Transverse colon (tissue), 4 donors: ENCODE results near the gene HCRTR1. TPM values are rescaled to one million over a fixed set of nuclear protein-coding genes. Genes with fewer than 3 reads are reported as not detected.

Experiments used
- DNase-seq: peaks from one replicate; pipeline ENCODE4 v3.0.0-alpha.2; 2019
- H3K27ac ChIP-seq, 4 donors: fragments of 200-600 bp; sonication (generic); 2 replicates each; pipeline ENCODE4 v1.5.1; 2016 to 2018; ENCODE audit warnings: inconsistent platforms in 4 of 4
- H3K27me3 ChIP-seq: fragments of 200-600 bp; sonication (generic); 2 replicates; pipeline ENCODE4 v1.5.1; 2017; ENCODE audit warnings: inconsistent platforms
- H3K36me3 ChIP-seq, 4 donors: fragments of 200-600 bp; sonication (generic); 2 replicates each; pipeline ENCODE4 v1.5.1; 2017 to 2019; ENCODE audit warnings: inconsistent platforms in 4 of 4
- H3K4me1 ChIP-seq, 4 donors: fragments of 200-600 bp; sonication (generic); 2 replicates each; pipeline ENCODE4 v1.5.1; 2017 to 2020; ENCODE audit warnings: inconsistent platforms in 4 of 4
- H3K4me3 ChIP-seq, 4 donors: fragments of 200-600 bp; sonication (generic); 1 replicate in 1 of 4; 2 replicates in 3 of 4; pipeline versions ENCODE4 v1.5.1 to v1.6.1; 2017 to 2019; ENCODE audit warnings: inconsistent platforms in 4 of 4
- H3K9me3 ChIP-seq, 2 donors: fragments of 200-600 bp; sonication (generic); 2 replicates each; pipeline ENCODE4 v1.5.1; 2017 to 2019; ENCODE audit warnings: inconsistent platforms in 2 of 2
- CTCF ChIP-seq, 5 experiments: fragments of 200-600 bp in 3 of 5; fragments of 450-650 bp in 2 of 5; sonication (generic) in 3 of 5; IDR thresholded peaks; 1 replicate in 2 of 5; 2 replicates in 3 of 5; pipeline ENCODE4 v1.5.1; 2016 to 2017; ENCODE audit warnings: antibody characterized with exemption in 5 of 5, inconsistent platforms in 3 of 5, mild to moderate bottlenecking in 2 of 5, moderate library complexity in 1 of 5
- EP300 ChIP-seq: sonication (generic); formaldehyde crosslinking; IDR thresholded peaks from one replicate; pipeline ENCODE4 v1.6.1; 2017; ENCODE audit warnings: antibody characterized with exemption, low read depth
- POLR2A ChIP-seq: fragments of 450-650 bp; IDR thresholded peaks from one replicate; pipeline ENCODE4 v1.6.1; 2016; ENCODE audit warnings: antibody characterized with exemption, mild to moderate bottlenecking, moderate library complexity
- POLR2AphosphoS5 ChIP-seq, 3 donors: sonication (generic); formaldehyde crosslinking; IDR thresholded peaks; one replicate each; pipeline ENCODE4 v1.6.1; 2016; ENCODE audit warnings: antibody characterized with exemption in 3 of 3
- WGBS, 2 donors: methylation state at CpG; one replicate each; pipeline ENCODE4 v1.1.5; 2018; ENCODE audit warnings: low coverage in 1 of 2; 5-methylcytosine and 5-hydroxymethylcytosine counted together
- in situ Hi-C, 4 donors: fragments of 200-750 bp; cut with MboI; loops; one replicate each; pipeline versions ENCODE4 v1.15.0 to v1.15.1; 2017; ENCODE audit warnings: low sequenced_read_pairs in 3 of 4, low pct_ligation_motif_present in 1 of 4, low pct_unique_long_range_greater_than_20kb in 1 of 4
- intact Hi-C: fragments of 100-400 bp; cut with DNase I; formaldehyde crosslinking; loops from one replicate; pipeline ENCODE4 v1.15.1; 2023; ENCODE audit warnings: low total_unique reads
- total RNA-seq, 4 donors: library from RNA; depleted of rRNA; stranded (reverse); fragments of >200 nt; gene quantifications; one replicate each; pipeline ENCODE4 v1.1.0, GENCODE V29; 2016

HCRTR1 gene
- total RNA-seq, 4 donors from 2014 or later: 0.48 TPM; not detected in 3

GRCh38 chr1:31645274-31645568 is 27.7 kb downstream of the HCRTR1 start:
- Histone ChIP-seq H3K9me3 (no peaks in the 10 kb centered on the region), H3K4me1 (peaks cover 7 to 27% (median 12%) of the 10 kb centered on the region in 4 donors), H3K4me3 (peak overlapping the region; percentile 79 to 97 (median 84)), H3K36me3 (no peaks in the 10 kb centered on the region), H3K27ac (peak overlapping the region; percentile 93 to 98 (median 96)), H3K27me3 (no peaks in the 10 kb centered on the region)
- peak in 1 of 3 donors; percentile 42 for TF ChIP-seq POLR2AphosphoS5 (IDR thresholded peaks at IDR 0.05)
- TF ChIP-seq POLR2A: no peak
- no peak for TF ChIP-seq CTCF (IDR thresholded peaks at IDR 0.05)
- peak; percentile 1 for TF ChIP-seq EP300
- 0 to 3% methylated on average over 5 to 11 of the region's 11 CpGs for WGBS, 2 donors
- no peak for DNase-seq
- in situ Hi-C loops: no loop called here
- intact Hi-C loops: no loop called here

- Histone ChIP-seq H3K36me3 (no peaks in the 10 kb centered on the region), H3K4me3 (no peak overlapping the region), H3K27me3 (no peaks in the 10 kb centered on the region), H3K27ac (no peak overlapping the region), H3K4me1 (peaks cover 6 to 26% (median 12%) of the 10 kb centered on the region in 4 donors), H3K9me3 (no peaks in the 10 kb centered on the region)
- no peak for DNase-seq
- in situ Hi-C loops: no loop called here
- 94 to 100% methylated on average over 3 to 4 of the region's 4 CpGs for WGBS, 2 donors
- TF ChIP-seq POLR2AphosphoS5 (IDR thresholded peaks at IDR 0.05): no peak
- TF ChIP-seq POLR2A: no peak
- TF ChIP-seq CTCF (IDR thresholded peaks at IDR 0.05): no peak
- TF ChIP-seq EP300: no peak
- intact Hi-C loops: no loop called here
Observed at GRCh38 chr1:31646259-31646960, 28.9 kb downstream of the HCRTR1 start.

DNA sequence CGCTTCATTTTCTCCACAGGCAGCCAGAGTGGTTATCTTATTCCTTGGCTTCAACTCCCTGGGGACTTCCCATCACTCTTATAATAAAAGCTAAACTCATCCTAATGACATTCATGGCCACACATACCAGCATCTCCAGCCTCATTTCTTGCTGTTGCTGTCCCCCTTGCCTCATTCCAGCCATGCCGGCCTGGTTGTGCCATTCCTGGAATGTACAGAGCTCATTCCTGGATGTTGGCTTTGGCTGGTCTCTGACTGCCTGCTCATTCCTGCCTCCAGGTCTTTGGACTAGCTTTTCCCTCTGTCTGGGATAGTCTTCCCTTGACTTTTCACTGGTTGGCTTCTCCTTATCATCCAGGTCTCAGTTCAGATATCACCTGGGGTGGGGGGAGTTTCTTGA is 29.6 kb downstream of the HCRTR1 start:
- Histone ChIP-seq H3K36me3 (no peaks in the 10 kb centered on the region), H3K9me3 (no peaks in the 10 kb centered on the region), H3K4me1 (peaks cover 6 to 26% (median 12%) of the 10 kb centered on the region in 4 donors), H3K4me3 (no peak overlapping the region), H3K27ac (no peak overlapping the region), H3K27me3 (no peaks in the 10 kb centered on the region)
- WGBS, 2 donors: 89% methylated on average over 2 of the region's 2 CpGs; no CpG with 5 or more reads in 1 of the 2 donors
- no peak for DNase-seq
- in situ Hi-C loops (no loop called here), intact Hi-C loops (no loop called here)
- TF ChIP-seq POLR2A: no peak
- no peak for TF ChIP-seq CTCF (IDR thresholded peaks at IDR 0.05)
- no peak for TF ChIP-seq POLR2AphosphoS5 (IDR thresholded peaks at IDR 0.05)
- no peak for TF ChIP-seq EP300

DNA sequence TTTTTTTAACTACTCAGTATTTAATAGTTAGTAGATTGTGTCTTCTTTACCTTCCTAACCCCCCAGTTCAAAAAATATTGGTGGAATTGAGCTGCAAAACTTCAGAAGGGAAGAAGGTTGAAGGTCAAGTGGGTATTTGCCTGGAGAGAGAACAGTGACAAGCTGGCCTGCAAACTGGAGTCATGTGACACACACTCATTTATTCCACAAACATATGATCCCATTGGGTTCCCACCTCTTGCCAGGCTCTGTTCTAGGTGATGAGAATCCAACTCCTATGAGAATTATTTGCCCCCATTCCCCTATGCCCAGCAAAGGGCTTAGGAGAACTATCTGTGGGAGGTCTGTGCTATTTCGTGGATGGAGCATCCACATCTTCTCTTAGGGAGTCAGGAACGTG is 30.7 kb downstream of the HCRTR1 start:
- Histone ChIP-seq H3K27me3 (no peaks in the 10 kb centered on the region), H3K36me3 (no peaks in the 10 kb centered on the region), H3K9me3 (no peaks in the 10 kb centered on the region), H3K27ac (peak overlapping the region in 1 of 4 donors; percentile 11), H3K4me1 (peaks cover 6 to 16% (median 11%) of the 10 kb centered on the region in 4 donors), H3K4me3 (no peak overlapping the region)
- intact Hi-C loops: no loop called here
- no peak for DNase-seq
- 67% methylated on average over 2 of the region's 2 CpGs; no CpG with 5 or more reads in 1 of the 2 donors for WGBS, 2 donors
- in situ Hi-C loops: no loop called here
- TF ChIP-seq POLR2A: no peak
- no peak for TF ChIP-seq EP300
- TF ChIP-seq POLR2AphosphoS5 (IDR thresholded peaks at IDR 0.05): no peak
- no peak for TF ChIP-seq CTCF (IDR thresholded peaks at IDR 0.05)
